CD8-positive, alpha-beta memory T cell (primary cell): ENCODE measurements around the gene ITPKA. TPM values are rescaled to one million over a fixed set of nuclear protein-coding genes. Genes with fewer than 3 reads are reported as not detected.

Source experiments
- CTCF ChIA-PET: fragments of 350-600 bp; sonication (Branson Sonifier 250); formaldehyde crosslinking; loops from one replicate; lab custom pipeline; 2021; ENCODE audit warnings: antibody characterized with exemption; lab: Charles Lee
- POLR2A ChIA-PET: fragments of 350-600 bp; sonication (Branson Sonifier 250); formaldehyde crosslinking; loops from one replicate; lab custom pipeline; 2021; ENCODE audit warnings: antibody characterized with exemption; lab: Charles Lee
- DNase-seq, 5 donors: peaks; one replicate each; pipeline versions ENCODE4 v3.0.0 to v3.0.0-alpha.2; 2020 to 2022; ENCODE audit warnings: mixed read lengths in 1 of 5
- H3K27ac ChIP-seq: one replicate; pipeline ENCODE4 v1.7.0; 2013; ENCODE audit warnings: low read depth, mild to moderate bottlenecking, low read length, moderate library complexity
- H3K27me3 ChIP-seq: 2 replicates; pipeline ENCODE4 v1.7.0; 2013; ENCODE audit warnings: low read length, mild to moderate bottlenecking; ENCODE audit not compliant: insufficient read depth, poor library complexity, severe bottlenecking
- H3K36me3 ChIP-seq: 2 replicates; pipeline ENCODE4 v1.7.0; 2013; ENCODE audit warnings: mild to moderate bottlenecking, low read length, moderate library complexity; ENCODE audit not compliant: insufficient read depth
- H3K4me1 ChIP-seq: 2 replicates; pipeline ENCODE4 v1.7.0; 2013; ENCODE audit warnings: mild to moderate bottlenecking, low read length, moderate library complexity; ENCODE audit not compliant: insufficient read depth
- H3K4me3 ChIP-seq: 2 replicates; pipeline ENCODE4 v1.7.0; 2013; ENCODE audit warnings: mild to moderate bottlenecking, low read length
- H3K9me3 ChIP-seq: 2 replicates; pipeline ENCODE4 v1.7.0; 2013; ENCODE audit warnings: mild to moderate bottlenecking, low read length
- H3K27ac Mint-ChIP-seq, 8 donors: one replicate each; pipeline ENCODE4 v1.8.0; 2020 to 2021; ENCODE audit warnings: mixed read lengths in 8 of 8, mild to moderate bottlenecking in 6 of 8, inconsistent platforms in 3 of 8, moderate library complexity in 3 of 8
- H3K27me3 Mint-ChIP-seq, 2 donors: one replicate each; pipeline ENCODE4 v1.8.0; 2020 to 2021; ENCODE audit warnings: mixed read lengths in 2 of 2, mild to moderate bottlenecking in 1 of 2, moderate library complexity in 1 of 2
- H3K36me3 Mint-ChIP-seq, 3 donors: one replicate each; pipeline ENCODE4 v1.8.0; 2020 to 2021; ENCODE audit warnings: mixed read lengths in 3 of 3, inconsistent platforms in 1 of 3, mild to moderate bottlenecking in 1 of 3
- H3K4me1 Mint-ChIP-seq, 3 donors: one replicate each; pipeline ENCODE4 v1.8.0; 2020 to 2021; ENCODE audit warnings: mixed read lengths in 3 of 3, inconsistent platforms in 1 of 3, mild to moderate bottlenecking in 1 of 3
- H3K4me3 Mint-ChIP-seq, 7 donors: one replicate each; pipeline ENCODE4 v1.8.0; 2020 to 2021; ENCODE audit warnings: mixed read lengths in 7 of 7, mild to moderate bottlenecking in 6 of 7, moderate library complexity in 4 of 7, inconsistent platforms in 2 of 7
- H3K9me3 Mint-ChIP-seq, 5 donors: one replicate each; pipeline ENCODE4 v1.8.0; 2020 to 2022; ENCODE audit warnings: mixed read lengths in 5 of 5, mild to moderate bottlenecking in 3 of 5, moderate library complexity in 2 of 5, inconsistent platforms in 1 of 5
- polyA plus RNA-seq: library from polyadenylated mRNA; unstranded; fragments of 300-500 nt; fragmentation: Illumina TruSeq; gene quantifications from one replicate; pipeline ENCODE4 v1.2.3, GENCODE V29; 2021
- total RNA-seq, 2 experiments: library from RNA; stranded (reverse); gene quantifications; one replicate each; pipeline ENCODE4 v1.2.3, GENCODE V29; 2021

The ITPKA gene
- total and polyA plus RNA-seq, 3 experiments from 2014 or later = 0.44 to 0.53 TPM; not detected in 1

GRCh38 chr15:41505776-41506175 lies 12.1 kb downstream of the ITPKA start:
- H3K27me3 Mint-ChIP-seq = peaks cover 14 to 22% of the 10 kb centered on the region in 2 donors
- H3K36me3 ChIP-seq = no peaks in the 10 kb centered on the region
- H3K4me1 ChIP-seq = peaks cover 17% of the 10 kb centered on the region
- peaks cover 5% of the 10 kb centered on the region for H3K27me3 ChIP-seq
- H3K27ac ChIP-seq = no peak overlapping the region
- H3K4me3 ChIP-seq = no peak overlapping the region
- POLR2A ChIA-PET = no interaction called here
- peaks cover 5 to 29% (median 15%) of the 10 kb centered on the region in 3 donors for H3K4me1 Mint-ChIP-seq
- no peaks in the 10 kb centered on the region for H3K9me3 Mint-ChIP-seq
- no peak overlapping the region for H3K4me3 Mint-ChIP-seq
- H3K36me3 Mint-ChIP-seq = no peaks in the 10 kb centered on the region
- DNase-seq = no peak
- no peak overlapping the region for H3K27ac Mint-ChIP-seq
- CTCF ChIA-PET = interaction anchor here (1.2 to 1.5 kb wide), 2 partner anchors 34 to 40 kb away, joined by 4 to 6 read pairs; no protein-coding TSS in a partner anchor
- no peaks in the 10 kb centered on the region for H3K9me3 ChIP-seq

DNA sequence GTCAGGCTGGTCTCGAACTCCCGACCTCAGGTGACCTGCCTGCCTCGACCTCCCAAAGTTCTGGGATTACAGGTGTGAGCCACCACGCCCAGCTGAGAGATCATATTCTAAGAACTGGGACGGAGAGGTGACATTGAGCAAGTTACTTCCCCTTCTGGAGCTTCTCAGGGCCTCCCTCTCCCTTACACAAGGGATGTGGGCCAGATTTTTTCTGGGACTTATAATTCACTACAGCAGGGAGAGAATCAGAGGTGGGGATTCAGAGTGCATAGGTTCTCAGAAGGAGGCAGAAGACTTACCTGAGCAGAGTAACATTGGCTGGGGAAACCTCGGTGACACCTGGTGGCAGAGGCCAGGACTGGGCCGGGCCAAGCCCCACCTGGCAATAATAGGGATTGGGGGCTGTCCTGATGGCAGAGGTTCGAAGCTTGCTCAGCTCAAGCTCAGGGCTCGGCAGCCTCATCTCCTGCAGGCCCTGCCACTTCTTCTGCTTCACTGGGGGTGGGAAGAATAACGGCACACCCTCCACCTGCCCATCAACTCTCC lies 13.2 kb downstream of the ITPKA start:
- Histone ChIP-seq H3K9me3 (no peaks in the 10 kb centered on the region), H3K36me3 (no peaks in the 10 kb centered on the region), H3K4me3 (no peak overlapping the region), H3K27me3 (no peaks in the 10 kb centered on the region), H3K27ac (no peak overlapping the region), H3K4me1 (peaks cover 9% of the 10 kb centered on the region)
- POLR2A ChIA-PET = no interaction called here
- peaks cover 9 to 19% of the 10 kb centered on the region in 2 donors for H3K27me3 Mint-ChIP-seq
- H3K4me1 Mint-ChIP-seq = peaks cover 0 to 21% (median 9%) of the 10 kb centered on the region in 3 donors
- H3K27ac Mint-ChIP-seq = no peak overlapping the region
- CTCF ChIA-PET = interaction anchor here (0.8 to 1.5 kb wide), 2 partner anchors 41 to 50 kb away, joined by 3 to 7 read pairs; no protein-coding TSS in a partner anchor
- no peak for DNase-seq
- H3K4me3 Mint-ChIP-seq = peak overlapping the region in 1 of 7 donors; percentile 18
- H3K9me3 Mint-ChIP-seq = no peaks in the 10 kb centered on the region
- no peaks in the 10 kb centered on the region for H3K36me3 Mint-ChIP-seq

DNA sequence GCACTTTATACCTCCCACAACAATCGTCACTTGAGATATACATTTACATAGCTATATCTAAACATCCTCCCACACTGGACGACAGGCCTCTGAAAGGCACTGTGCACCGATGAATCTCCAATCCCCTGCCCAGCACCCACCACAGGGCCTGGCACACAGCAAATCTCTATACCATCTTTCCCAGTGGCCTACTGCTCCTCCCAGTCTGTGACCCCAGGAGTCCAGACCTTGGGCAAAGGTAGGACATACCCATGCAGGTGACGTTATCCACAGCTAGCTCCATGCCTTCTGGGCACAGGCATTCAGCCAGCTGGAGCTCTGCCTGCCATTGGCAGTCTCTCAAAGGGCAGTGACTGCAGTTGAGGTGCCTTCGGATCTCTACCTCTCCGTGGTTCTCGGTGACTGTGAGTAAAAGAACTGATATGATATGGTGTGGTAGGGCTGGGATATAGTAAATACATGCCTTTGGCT lies 14.2 kb downstream of the ITPKA start:
- DNase-seq = no peak
- Histone ChIP-seq H3K36me3 (no peaks in the 10 kb centered on the region), H3K4me1 (peaks cover 11% of the 10 kb centered on the region), H3K4me3 (no peak overlapping the region), H3K27me3 (peaks cover 9% of the 10 kb centered on the region), H3K9me3 (no peaks in the 10 kb centered on the region), H3K27ac (no peak overlapping the region)
- POLR2A ChIA-PET = interaction anchor here (0.7 kb wide), 1 partner anchor 8 kb away, joined by 3 read pairs; no protein-coding TSS in a partner anchor
- Mint-ChIP-seq H3K27ac (no peak overlapping the region), H3K36me3 (no peaks in the 10 kb centered on the region), H3K4me1 (peaks cover 9 to 20% (median 12%) of the 10 kb centered on the region in 3 donors), H3K4me3 (peak overlapping the region in 1 of 7 donors; percentile 5), H3K9me3 (no peaks in the 10 kb centered on the region), H3K27me3 (peaks cover 15 to 28% of the 10 kb centered on the region in 2 donors)
- CTCF ChIA-PET = interaction anchor here (1.5 kb wide), 1 partner anchor 49 kb away, joined by 3 read pairs; no protein-coding TSS in a partner anchor

- Mint-ChIP-seq H3K4me1 (peaks cover 23 to 32% (median 25%) of the 10 kb centered on the region in 3 donors), H3K27me3 (peaks cover 21 to 27% of the 10 kb centered on the region in 2 donors), H3K36me3 (no peaks in the 10 kb centered on the region), H3K4me3 (peak overlapping the region in 6 of 7 donors; percentile 23 to 67 (median 46)), H3K27ac (peak overlapping the region in 2 of 8 donors; percentile 56 to 78), H3K9me3 (no peaks in the 10 kb centered on the region)
- H3K4me3 ChIP-seq = no peak overlapping the region
- H3K27me3 ChIP-seq = peaks cover 17% of the 10 kb centered on the region
- ChIA-PET CTCF (no interaction called here), POLR2A (no interaction called here)
- no peaks in the 10 kb centered on the region for H3K9me3 ChIP-seq
- H3K36me3 ChIP-seq = no peaks in the 10 kb centered on the region
- H3K27ac ChIP-seq = no peak overlapping the region
- DNase-seq = no peak
- H3K4me1 ChIP-seq = peaks cover 26% of the 10 kb centered on the region
Observed at GRCh38 chr15:41510728-41511127, 17.1 kb downstream of the ITPKA start.

GRCh38 chr15:41511331-41511898 lies 17.7 kb downstream of the ITPKA start:
- Histone ChIP-seq H3K4me3 (no peak overlapping the region), H3K27me3 (peaks cover 17% of the 10 kb centered on the region), H3K4me1 (peaks cover 26% of the 10 kb centered on the region), H3K27ac (no peak overlapping the region), H3K36me3 (no peaks in the 10 kb centered on the region), H3K9me3 (no peaks in the 10 kb centered on the region)
- Mint-ChIP-seq H3K4me3 (no peak overlapping the region), H3K36me3 (no peaks in the 10 kb centered on the region), H3K27ac (no peak overlapping the region), H3K9me3 (no peaks in the 10 kb centered on the region), H3K27me3 (peaks cover 21 to 27% of the 10 kb centered on the region in 2 donors), H3K4me1 (peaks cover 24 to 32% (median 25%) of the 10 kb centered on the region in 3 donors)
- DNase-seq = no peak
- ChIA-PET POLR2A (no interaction called here), CTCF (no interaction called here)

DNA sequence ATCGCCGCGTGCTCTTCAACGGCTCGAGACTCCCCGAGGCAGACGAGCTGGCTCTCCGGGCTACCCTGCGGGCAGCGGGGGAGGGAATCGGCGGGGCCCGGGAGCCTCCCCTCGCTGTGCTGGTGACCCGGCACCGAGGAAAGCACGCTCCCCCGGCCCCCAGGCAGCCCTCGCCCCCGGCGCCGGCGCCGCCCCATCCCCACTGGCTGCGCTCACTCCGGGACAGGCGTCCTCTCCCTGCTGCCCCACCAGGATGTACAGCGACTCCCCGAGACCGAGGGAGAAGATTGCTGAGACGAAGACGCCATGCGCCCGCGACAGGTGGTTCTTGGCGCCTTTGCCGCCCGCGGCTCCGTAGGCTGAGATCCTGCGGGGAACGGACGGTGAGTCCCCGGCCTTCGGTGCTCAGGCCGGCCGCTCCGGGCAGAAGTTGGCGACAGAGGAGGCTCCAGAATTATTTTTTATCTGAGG lies 18.3 kb downstream of the ITPKA start:
- Histone ChIP-seq H3K4me3 (peak overlapping the region; percentile 58), H3K9me3 (no peaks in the 10 kb centered on the region), H3K36me3 (no peaks in the 10 kb centered on the region), H3K27me3 (peaks cover 17% of the 10 kb centered on the region), H3K27ac (no peak overlapping the region), H3K4me1 (peaks cover 26% of the 10 kb centered on the region)
- Mint-ChIP-seq H3K4me3 (peak overlapping the region; percentile 80 to 96 (median 89)), H3K36me3 (peaks cover 0 to under 1% (median under 1%) of the 10 kb centered on the region in 3 donors), H3K4me1 (peaks cover 24 to 32% (median 28%) of the 10 kb centered on the region in 3 donors), H3K27me3 (peaks cover 21 to 27% of the 10 kb centered on the region in 2 donors), H3K27ac (peak overlapping the region in 7 of 8 donors; percentile 56 to 97 (median 66)), H3K9me3 (no peaks in the 10 kb centered on the region)
- no peak for DNase-seq
- CTCF ChIA-PET = no interaction called here
- POLR2A ChIA-PET = no interaction called here

GRCh38 chr15:41512512-41512939 lies 18.9 kb downstream of the ITPKA start:
- Histone ChIP-seq H3K27ac (no peak overlapping the region), H3K9me3 (no peaks in the 10 kb centered on the region), H3K4me3 (peak overlapping the region; percentile 58), H3K4me1 (peaks cover 26% of the 10 kb centered on the region), H3K27me3 (peaks cover 17% of the 10 kb centered on the region), H3K36me3 (no peaks in the 10 kb centered on the region)
- peaks cover 0 to 6% (median 3%) of the 10 kb centered on the region in 3 donors for H3K36me3 Mint-ChIP-seq
- peaks cover 21 to 27% of the 10 kb centered on the region in 2 donors for H3K27me3 Mint-ChIP-seq
- H3K4me1 Mint-ChIP-seq = peaks cover 24 to 32% (median 29%) of the 10 kb centered on the region in 3 donors
- H3K4me3 Mint-ChIP-seq = peak overlapping the region; percentile 80 to 96 (median 89)
- H3K9me3 Mint-ChIP-seq = no peaks in the 10 kb centered on the region
- no peak for DNase-seq
- peak overlapping the region; percentile 56 to 97 (median 88) for H3K27ac Mint-ChIP-seq
- CTCF ChIA-PET = interaction anchor here (1.9 kb wide), 1 partner anchor 47 kb away, joined by 4 read pairs; no protein-coding TSS in a partner anchor
- POLR2A ChIA-PET = interaction anchor here (0.6 kb wide), 1 partner anchor 37 kb away, joined by 8 read pairs; no protein-coding TSS in a partner anchor
